Forelimb muscle (tissue), 1 donor: ENCODE measurements around the gene GANAB. TPM values are rescaled to one million over a fixed set of nuclear protein-coding genes. Genes with fewer than 3 reads are reported as not detected.
A peak's percentile ranks its signal among the peaks of the same experiment; 100 is the strongest.
"Not testable (repeated sequence)": the region's sequence is repeated elsewhere in the genome, so short reads cannot be mapped to it uniquely, and the experiment has no call there.

Source experiments
- DNase-seq: peaks from one replicate; pipeline ENCODE4 v3.0.0-alpha.2; 2013; ENCODE audit warnings: low read depth
- polyA plus RNA-seq: library from polyadenylated mRNA; unstranded; fragments of 120-200 nt; gene quantifications from one replicate; pipeline ENCODE4 v1.2.1, GENCODE V29; 2013; ENCODE audit not compliant: insufficient read length

GANAB gene
- polyA plus RNA-seq, 1 donor = 142 TPM

DNA sequence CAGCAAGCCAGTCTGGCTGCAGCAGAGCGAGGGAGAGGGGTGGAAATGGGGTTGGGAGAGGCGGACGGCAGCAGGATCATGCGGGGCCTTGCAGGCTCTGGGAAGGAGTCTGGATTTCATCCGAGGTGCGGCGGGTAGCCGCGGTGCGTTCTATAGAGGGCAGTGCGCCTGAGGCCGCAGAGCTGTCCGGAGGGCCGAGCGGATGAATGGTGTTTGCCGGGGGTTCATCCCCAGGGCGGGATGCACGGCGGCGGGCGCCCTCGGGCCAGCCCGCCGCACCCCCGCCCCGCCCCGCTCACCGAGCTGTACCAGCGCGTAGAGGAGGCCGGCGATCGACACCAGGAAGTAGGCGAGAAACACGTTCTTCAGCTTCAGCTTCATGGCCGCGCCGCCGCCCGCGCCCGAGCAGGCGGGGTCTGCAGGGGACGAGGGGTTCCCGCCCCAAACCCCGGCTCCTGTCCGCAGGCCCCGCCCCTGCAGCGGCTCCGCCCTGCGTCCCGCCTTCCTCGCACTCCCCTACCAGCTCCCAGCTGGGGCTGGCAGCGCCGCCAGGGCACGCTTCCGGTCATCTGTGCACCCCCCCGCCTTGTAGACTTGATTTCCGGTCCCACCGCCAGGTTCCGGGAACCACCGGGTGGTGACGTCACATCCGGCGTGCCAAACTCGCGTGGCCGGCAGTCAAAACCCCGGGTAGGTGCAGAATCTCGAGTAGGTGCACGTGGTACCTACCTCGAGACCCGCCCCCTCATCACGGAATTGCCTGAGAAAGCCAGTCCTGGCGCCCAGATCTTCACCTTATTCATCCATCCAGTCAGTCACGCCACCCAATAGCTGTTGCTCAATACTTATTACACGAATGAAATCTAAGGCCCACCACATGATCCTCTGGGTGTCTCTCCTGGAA, 24.6 kb downstream of the GANAB start, which contains the start of gene B3GAT3:
TSS of gene B3GAT3 (minus strand) at position 420 of the 904 bp plus-strand sequence. CDS start at position 381, 39 bp downstream.
- DNase-seq = peak; percentile 84

DNA sequence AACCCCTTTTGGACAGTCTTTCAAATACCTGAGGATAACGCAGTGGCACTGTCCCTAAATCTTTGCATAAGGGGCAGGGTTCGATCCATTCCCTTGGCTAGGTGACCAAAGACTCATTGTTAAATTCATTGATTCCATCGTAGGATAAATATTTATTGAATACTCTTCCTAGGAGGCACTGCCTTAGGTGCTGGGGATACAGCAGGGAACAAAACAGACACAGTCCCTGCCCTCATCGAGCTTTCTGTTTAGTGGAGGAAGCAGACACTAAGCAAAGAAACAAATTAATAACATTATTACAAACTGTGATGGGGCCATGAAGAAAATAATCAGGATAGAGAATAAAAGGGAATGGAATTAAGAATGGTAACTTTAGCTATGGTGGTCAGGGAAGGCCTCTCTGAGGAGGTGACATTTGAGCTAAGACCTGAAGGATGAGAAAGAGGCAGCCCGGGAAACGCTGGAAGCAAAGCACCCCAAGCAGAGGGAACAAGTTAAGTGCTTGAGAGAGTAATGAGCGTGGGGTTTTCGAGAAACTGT, 25.3 kb downstream of the GANAB start:
- DNase-seq = no peak

- DNase-seq = not testable (repeated sequence)
These were observed 29.5 kb downstream of the GANAB start for GRCh38 chr11:62616957-62617356.

DNA sequence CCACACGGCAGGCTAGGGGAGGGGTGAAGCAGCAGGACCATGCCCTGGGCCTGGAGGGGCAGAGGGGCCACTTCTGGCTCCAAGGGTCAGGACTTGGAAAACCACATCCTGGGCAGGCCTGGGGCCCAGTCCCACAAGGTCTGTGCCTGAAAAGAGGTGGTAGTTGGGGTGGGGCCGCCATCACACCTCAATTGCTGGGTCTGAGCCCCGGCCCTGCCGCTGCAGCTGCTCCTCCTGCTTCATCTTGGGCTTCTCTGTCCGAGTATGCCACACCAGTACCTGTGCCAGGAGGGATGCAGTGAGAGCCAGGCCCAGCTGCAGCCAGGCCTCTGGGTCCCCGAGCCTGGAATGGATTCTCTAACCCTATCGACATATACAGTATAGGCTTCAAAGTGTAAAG, 30.9 kb downstream of the GANAB start:
- DNase-seq = no peak

DNA sequence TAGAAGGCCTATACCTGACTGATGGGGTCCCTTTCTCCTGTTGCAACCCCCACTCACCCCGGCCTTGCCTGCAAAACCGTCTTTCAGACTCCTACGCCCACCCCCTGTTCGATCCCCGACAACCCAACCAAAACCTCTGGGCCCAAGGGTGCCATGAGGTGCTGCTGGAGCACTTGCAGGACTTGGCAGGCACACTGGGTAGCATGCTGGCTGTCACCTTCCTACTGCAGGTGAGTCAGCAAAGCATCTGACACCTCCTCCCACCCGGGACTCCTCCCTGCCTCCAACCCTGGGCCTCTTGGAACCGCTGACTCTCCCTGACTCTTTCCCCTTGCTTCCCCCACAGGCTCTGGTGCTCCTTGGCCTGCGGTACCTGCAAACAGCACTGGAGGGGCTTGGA, 32.1 kb downstream of the GANAB start:
- no peak for DNase-seq

- DNase-seq = no peak
These were observed 33.1 kb downstream of the GANAB start for GRCh38 chr11:62613291-62613778.

DNA sequence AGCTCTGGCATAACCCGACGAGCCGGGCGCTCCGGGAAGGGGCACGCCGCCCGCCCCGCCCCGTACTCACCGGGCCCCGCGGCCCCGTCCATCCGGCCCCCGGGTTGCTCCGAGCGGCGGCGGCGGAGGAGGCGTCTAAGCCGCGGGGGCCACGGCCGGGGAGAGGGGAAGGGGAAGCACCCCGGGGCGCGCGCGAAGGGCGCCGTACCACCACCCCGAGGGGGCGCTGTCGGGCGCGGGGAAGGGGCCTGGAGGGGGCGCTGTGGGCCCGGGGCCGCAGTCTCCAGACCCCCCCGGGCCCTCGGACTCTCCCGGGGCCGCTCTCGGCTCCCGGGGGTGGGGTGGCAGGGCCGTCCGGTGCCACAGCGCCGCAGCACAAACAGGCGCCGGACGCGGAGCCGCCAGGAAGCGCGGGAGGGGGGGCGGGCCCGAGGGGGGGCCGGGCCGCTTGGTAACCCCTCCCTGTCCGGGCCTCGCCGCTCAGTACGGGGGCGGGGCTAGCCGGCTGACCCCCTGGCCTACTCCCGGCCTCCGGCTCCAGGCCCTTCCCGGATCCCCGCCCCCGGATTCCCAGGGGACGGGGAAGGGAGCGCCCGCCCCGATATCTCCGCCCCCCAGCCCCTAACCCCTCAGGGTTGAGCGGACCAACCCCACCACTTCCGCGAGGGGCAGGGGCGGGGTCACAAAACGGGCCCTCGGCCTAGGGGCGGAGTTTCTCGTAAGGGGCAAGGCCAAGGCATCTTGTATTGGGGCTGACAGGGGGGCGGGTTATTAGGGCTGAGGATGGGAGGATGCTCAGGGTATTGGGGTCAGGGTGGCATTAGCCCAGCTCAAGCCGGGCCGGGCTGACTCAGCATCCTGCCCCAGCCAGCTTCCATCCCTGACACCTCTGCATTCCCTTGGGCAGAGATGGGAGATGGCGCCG, 33.8 kb downstream of the GANAB start, which contains the start of the genes EML3 and ROM1:
TSS of gene EML3 (minus strand) at position 410 of the 925 bp plus-strand sequence. CDS start at position 92, 318 bp downstream.
TSS of gene ROM1 (plus strand) at position 892 of the 925 bp plus-strand sequence. CDS start at position 917, 25 bp downstream.
- DNase-seq = no peak

GRCh38 chr11:62611705-62612365, 34.6 kb downstream of the GANAB start:
- DNase-seq = no peak

- DNase-seq = no peak
These were observed 35.4 kb downstream of the GANAB start for GRCh38 chr11:62610814-62611704.

- DNase-seq = no peak
These were observed 36.0 kb downstream of the GANAB start for GRCh38 chr11:62610403-62610802.

- no peak for DNase-seq
These were observed 37.6 kb downstream of the GANAB start for GRCh38 chr11:62608776-62609175.

- DNase-seq = no peak
These were observed 38.7 kb downstream of the GANAB start for GRCh38 chr11:62607714-62608113.

- no peak for DNase-seq
These were observed 40.5 kb downstream of the GANAB start for GRCh38 chr11:62605902-62606301.

DNA sequence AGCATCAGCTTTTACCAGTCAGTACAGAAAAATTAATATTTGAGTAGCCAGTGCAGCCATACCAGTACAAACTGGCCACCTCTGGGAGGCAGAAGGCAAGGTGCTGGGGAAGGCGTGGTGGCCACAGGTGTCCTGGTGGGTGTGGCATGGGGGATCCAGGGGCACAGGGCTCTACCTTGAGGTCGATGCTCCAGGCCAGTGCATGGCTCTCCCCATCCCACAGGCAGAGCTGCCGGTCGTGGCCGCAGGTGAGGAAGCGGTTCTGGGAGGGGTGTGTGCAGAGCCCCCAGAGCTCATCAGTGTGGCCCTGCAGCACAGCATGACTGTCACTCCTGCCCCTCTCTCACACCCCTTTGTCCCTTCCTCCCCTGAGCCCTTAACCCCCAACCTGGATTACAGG, 40.9 kb downstream of the GANAB start:
- DNase-seq = no peak

GRCh38 chr11:62604460-62605120, 41.8 kb downstream of the GANAB start:
- no peak for DNase-seq

- no peak for DNase-seq
These were observed 42.6 kb downstream of the GANAB start for GRCh38 chr11:62603776-62604299.

- DNase-seq = no peak
These were observed 43.4 kb downstream of the GANAB start for GRCh38 chr11:62603072-62603408.

GRCh38 chr11:62602141-62603071, 44.0 kb downstream of the GANAB start:
- DNase-seq = no peak
